Suppressor macrophage treated with lipopolysaccharide for 4 hours (primary cell): ENCODE measurements around the gene ITGA11.

Experiments
- DNase-seq: peaks from one replicate; pipeline ENCODE4 v3.0.0-alpha.2; 2020

Gene ITGA11

DNA sequence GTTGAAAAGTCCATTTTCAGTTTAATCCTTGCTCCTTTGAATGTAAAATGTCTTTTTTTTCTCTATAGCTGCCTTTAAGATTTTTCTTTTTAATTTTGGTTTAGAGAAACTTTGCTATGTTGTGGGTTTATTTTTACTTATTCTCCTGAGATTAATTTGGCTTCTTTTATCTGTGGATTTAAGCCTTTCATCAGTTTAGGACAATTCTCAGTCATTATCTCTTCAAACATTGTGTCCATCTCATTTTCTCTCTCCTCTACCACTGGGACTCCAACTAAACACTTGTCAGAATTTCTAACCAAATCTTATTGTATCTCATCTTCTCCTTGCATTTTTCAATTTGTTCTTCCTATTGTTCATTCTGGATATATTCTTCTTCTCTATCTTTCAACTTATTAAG lies 12.4 kb upstream of the ITGA11 start:
- no peak for DNase-seq

DNA sequence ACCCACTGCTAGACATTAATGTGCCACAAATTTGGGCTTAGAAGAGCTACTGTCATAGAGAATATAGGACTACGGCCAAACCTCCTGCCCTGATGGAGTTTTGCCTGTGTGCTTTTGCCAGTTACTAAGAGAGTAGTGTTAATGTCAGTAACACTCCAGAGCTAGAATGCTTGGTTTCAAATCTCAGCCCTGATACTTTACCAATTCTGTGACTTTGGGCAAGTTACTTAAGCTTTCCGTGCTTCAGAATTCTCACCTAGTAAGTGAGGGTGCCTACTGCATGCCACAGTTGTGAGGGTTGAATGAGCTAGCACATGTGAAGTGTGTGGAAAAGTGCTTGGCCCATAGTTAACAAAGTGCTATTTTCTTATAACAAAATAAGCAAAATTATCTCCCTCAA lies 10.9 kb upstream of the ITGA11 start:
- no peak for DNase-seq

DNA sequence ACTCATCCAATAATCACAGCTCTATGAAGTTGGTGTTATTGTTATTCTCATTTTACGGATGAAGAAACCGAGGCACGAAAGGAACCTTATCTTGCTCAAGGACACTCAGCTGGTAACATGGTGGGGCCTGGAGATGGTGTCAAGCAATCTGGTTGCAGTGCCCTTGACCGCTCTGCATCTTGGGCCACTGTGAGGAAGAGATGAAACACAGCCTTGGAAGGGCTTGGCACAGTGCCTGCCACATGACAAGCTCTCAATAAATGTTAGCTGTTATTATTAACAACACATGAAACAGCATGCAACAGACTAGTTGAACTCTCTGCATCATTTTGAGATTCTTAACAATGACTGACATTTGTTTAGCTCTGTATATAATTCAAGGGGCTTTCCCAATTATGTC lies 10.1 kb upstream of the ITGA11 start:
- no peak for DNase-seq

DNA sequence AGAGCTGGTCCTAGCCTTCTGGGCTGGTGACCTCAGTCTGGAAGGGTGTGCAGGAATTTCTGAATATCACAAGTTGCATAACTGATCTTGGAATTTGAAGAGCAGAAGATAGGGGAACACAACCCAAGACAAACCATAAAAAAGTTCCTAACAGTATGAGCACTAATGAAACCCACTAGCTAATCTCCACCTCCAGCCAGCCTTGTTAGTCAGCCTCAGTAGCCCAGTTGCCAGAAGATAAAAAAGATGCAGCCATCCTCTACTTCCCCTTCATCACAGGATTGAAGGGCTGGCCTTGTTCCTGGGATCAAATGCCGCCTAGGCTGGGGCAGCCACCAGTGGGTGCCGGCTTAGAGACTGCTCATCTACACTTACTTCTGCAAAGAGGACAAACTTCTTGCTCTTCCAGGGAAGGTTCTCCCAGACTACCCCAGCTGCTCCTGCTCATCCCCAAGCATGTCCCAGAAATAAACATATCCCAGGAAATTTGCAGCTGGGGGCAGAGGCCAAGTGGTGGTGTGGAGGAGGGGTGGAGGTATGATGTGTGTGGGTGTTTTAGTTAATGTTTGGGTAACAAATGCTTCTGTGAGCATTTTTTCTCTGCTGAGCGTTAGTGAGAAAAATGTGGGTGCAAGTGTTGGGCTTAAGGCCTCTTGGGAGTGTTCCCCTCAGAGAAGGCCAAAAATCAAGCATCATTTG lies 9.2 kb upstream of the ITGA11 start:
- no peak for DNase-seq

DNA sequence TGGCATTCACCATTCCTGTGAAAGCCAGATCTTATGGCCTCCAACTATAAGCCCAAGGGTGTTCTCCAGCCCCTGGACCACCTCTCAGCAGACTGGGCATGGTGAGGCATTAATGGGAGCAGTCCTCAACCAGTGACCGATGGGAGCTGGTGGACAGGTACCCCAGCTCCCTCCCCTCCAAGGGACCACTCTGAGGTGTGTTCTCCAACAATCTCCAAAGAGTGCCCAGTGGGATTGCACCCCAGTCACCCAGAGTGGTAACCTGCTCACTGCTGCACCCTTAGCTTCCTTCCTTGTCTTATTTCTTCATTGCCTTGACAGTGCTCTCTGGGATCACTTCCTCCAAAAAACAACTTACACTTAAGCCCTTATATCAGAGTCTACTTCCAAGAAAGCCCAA lies 8.2 kb upstream of the ITGA11 start:
- DNase-seq = no peak

DNA sequence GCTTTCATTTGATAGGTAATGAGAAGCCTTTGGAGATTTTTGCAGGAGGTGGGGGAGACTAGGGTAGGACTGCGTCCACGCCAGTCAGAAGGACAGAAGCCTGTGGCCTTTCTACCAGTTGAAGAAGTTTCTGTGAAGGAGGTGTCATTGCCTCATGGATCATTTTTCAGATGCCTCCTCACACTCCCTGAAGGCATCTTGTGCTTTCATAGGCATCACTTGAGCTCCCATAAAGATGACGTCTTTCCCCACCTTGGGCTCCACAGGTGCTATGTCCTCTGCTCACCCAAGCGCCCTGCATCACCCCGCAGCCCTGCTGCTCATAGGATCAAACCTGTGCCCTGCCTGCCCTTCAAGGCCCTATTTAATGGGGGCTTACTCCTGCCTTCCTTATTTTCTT lies 7.5 kb upstream of the ITGA11 start:
- DNase-seq = no peak

DNA sequence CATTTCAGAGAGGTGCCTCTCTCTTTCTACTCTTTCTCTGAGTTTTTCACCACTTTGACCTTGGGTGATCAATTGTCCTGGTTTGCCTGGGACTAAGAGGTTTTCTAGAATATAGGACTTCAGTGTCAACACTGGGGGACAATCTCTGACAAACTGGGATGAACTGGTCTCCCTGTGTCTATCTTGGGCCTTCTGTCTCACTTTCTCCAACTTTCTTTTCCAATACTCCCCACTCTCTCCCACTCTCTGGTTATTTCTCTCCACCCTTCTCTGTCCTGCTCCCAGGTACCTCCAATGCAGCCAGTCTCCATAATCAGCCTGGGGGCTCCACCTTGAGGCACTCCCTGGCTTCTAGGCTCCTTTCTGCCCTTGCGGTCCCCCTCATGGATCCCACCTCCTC lies 4.7 kb upstream of the ITGA11 start:
- no peak for DNase-seq

DNA sequence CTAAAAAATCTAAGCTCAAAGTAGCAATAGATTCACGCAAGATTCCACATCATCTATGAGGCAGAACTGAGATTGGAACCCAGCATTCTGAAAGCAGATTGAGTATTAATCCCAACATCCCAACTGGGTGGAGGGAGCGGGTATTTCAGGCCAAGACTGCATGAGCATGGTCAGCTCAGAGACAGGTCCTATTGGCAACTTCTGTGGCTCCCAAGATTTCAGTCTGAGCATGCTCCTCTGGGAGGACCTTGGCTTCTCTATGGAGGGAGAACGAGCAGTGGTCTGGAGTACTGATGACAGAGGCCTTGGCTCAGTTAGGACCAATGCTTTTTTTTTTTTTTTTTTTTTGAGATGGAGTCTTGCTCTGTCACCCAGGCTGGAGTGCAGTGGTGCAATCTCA lies 4.0 kb upstream of the ITGA11 start:
- DNase-seq = no peak

DNA sequence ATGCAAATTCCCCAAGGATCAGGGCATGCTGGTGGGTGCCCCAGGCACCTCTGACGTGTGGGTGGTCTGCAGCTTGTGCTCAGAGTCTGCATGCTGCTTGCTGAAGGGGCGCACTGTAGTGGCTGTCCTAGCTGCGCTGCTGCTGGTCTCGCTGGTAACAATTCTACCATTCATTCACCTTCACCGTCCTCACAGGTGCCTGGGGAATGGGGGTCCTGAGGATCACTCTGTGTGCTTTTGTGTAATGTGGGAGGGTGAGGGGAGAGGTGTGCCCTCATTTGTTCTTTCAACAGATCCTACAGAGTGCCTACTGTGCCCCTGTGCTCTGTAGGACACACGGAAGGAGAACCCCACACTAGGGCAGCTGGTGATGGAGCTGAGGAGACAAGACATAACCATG lies 2.1 kb upstream of the ITGA11 start:
- DNase-seq = no peak

DNA sequence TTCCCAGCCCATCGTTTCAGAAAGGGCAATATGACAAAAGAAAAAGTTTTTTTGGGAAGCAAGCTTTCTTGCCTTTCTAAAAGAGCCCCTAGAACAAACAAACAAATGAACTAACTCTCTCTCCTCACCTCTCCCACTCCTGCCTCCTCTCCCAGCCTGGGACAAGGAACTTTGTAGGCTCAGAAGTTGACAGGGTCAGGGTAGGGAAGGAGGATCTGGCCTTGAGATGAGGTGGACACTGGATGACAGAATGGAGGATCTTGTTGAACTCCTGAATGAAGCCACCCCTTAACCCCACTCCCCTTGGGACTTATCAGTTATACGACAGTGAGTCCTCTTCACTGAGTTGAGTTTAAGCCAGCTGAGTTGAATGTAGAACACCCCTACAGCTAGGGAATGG lies 1.6 kb upstream of the ITGA11 start:
- no peak for DNase-seq

DNA sequence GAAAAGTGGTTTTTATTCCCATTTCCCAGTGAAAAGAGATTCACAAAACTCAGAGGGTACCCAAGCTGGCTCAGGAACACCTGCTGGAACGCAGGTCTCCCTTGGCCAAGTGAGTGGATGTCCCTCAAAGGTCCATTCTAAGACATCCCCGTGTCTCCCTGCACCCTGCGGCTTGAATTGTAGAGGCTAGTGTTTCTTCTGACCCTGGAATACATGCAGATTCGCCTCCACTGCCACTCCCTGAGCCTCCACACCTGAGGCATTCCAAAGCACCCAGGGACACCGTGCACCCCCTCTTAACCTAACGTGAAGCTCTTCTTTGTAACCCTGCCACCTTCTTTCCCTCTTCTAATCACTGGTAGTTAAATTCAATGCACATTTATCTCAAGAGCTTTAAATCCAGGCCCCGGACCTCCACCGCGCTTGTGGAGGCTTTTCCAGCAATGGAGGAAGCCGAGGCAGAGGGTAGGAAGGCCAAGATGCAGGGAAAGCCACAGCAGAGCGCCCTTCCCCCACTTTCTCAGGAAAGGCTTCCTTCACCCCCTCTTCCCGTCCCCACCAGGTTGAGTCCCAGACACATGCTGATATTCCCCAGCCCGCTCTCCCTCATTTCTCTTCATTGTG lies 590 bp upstream of the ITGA11 start:
- DNase-seq = no peak

DNA sequence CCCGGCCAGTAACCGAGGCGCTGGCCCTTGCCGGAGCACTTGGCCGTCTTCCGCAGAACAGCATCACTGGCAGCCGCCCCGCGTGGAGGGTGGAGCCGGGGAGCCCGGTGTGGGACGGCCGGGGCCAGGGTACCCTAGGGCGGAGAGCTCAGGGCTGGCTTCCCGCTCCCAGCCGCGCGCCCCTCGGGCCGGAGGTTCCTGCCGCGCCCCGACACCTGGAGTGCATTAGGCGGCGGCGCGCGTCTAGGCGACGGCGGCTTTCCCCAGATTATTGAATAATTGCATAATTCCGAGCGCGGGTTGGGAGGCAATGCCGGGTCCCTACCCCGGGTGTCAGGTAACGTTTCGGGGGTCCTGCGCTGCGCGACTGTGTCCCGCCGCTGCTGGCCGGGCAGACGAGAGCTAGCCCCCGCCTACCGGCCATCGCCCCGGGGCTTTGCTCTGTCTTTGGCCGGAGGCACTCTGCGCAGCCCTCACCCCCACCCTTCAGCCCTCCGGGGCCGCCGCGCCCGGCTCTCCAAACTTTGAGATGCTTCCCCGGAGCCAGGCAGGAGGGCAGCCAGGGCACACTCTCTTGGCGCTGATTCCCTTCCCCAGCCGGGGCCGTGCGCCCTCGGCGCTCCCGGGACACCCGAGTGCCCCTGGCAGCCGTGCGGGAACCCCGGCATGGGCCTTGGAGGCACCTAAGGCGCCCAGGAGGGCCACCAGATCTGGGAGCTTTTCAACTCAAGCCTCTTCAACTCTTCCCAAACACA lies 749 bp downstream of the ITGA11 start:
- DNase-seq = no peak

DNA sequence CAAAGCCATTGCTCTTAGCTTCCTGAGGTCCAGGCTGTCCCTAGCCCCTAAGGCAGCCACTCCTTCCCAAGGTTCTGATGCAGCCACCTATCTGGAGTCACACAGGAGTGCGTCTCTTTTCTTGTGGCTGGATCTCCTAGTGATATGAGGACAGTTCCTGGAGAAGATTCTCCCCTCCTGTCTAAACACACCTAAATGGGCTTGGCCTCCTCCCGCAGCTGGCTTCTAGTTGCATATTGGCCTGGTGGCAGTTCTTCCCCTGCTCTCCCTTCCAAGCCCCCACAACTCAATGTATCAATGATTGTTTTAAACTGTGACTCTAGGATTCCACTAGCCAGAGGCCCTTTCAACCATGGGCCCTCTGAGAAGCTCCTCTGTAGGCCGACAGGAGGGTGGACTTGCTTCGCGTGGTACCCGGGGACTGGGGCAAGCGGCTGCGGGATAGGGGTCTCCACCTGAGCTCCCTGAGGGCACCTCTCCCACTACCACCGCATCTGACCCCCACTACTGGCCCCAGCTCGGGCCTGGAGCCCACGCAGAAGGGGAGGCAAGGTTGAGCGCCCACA lies 1.4 kb downstream of the ITGA11 start:
- DNase-seq = no peak

DNA sequence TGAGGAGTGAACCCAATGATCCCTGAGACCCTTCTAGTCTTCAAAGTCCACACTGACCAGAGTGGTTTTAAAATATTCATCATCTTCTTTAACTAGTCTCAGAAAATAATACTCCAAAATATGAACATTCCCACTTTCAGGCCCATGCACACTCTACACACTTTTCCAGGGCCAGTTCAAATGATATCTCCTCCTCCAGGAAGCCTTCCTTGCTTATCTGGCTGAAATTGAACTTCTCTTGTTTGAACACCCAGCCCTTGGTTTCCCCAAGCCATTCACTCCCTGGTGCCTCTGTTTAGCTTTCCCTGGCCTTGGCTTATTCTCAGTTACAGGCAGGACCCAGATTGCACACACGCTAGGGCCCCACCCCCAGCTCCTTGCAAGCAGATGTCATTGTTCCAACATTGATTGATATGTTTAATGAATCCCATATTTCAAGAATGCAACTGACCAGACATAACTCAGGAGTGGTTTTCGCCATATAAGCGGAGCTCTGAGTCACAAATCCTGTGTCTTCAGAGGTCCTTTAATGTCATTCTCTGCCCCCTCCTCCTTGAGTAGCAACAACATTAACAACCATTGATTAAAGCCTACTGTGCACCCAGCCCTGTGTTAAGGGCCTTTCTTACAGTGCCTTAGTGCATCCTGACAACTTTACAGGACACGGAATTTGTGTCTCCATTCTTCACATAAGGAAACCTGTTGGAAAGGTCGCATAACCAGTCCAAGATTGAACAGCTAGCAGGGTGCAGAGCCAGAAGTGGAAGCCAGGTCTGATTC lies 2.1 kb downstream of the ITGA11 start:
- DNase-seq = no peak

DNA sequence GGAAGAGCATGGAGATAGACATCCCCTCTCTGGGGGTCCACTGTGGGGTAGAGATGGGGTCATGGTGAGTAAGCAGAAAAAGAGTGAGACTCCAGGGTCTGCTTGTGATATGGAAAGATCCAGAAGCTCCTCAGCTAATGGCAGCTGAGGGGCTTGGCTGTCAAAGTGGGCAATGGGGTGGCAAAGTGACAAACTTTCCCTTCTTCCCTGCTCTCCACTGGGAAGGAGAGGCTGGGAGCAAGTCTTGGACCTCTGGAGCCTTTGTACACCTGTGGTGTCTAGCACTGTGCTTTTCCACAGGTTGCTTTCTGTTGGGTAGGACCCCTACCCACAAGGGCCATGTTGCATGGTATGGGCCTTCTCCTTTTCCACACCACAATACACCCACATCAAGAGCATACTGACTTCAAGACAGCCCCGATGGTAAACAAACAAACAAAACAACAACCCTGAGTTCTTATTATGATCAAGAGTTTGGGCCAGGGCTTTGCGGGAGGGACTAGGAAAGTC lies 3.5 kb downstream of the ITGA11 start:
- DNase-seq = no peak

DNA sequence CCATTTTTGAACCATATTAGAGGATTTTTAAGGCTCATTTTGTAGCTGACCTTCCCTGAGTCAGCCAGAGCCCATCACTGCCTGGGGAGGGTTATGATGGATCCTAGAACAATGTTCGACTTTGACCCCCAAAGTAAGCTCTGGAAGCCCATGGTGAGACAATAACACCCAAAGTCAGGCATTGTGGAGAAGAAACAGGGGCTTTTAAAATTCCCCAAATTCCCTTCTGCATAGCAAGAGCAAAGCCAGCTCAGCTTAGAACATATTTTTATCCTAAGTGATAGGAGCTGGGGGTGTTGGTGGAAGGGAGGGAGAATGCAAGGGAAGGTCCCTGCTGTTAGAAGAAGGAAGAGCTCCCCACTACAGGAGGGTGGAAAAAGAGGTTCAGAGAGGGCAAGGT lies 4.0 kb downstream of the ITGA11 start:
- DNase-seq = no peak

DNA sequence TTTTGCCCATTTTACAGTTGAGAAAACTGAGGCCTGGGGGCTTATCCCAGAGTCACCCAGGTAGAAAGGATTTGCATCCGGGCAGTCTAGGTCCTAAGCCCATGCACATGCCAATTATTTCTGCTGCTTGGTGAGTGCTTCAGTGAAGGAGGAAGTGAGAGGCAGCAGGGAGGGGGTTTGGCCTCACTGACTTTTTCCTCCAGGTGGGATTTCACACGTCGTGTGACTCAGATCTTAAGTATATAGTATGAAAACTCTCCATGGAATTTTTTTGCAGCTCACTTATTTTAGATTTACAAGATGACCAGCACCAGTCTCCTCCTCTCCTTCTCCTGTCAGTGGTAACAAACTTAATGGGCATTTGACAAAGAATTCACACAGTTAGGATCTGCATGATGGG lies 4.6 kb downstream of the ITGA11 start:
- no peak for DNase-seq

DNA sequence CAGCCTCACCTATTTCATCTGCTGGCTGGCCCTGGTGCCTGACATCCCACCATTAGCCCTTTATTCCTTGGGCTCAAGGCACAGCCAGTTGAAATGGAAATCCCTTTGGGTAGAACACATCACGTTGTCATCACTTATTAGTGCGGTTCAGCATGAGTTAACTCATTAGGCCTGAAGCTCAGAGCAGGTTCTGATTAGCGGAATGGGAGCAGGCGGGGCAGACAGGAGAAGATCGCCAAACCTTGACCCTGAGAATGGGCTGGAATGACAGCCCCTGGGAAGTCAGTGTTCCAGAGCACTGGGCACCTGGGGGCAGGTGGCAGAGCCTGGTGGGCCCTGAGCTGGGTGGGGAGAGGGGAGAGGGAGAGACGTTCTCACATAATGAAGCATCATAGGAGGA lies 5.8 kb downstream of the ITGA11 start:
- DNase-seq = no peak

DNA sequence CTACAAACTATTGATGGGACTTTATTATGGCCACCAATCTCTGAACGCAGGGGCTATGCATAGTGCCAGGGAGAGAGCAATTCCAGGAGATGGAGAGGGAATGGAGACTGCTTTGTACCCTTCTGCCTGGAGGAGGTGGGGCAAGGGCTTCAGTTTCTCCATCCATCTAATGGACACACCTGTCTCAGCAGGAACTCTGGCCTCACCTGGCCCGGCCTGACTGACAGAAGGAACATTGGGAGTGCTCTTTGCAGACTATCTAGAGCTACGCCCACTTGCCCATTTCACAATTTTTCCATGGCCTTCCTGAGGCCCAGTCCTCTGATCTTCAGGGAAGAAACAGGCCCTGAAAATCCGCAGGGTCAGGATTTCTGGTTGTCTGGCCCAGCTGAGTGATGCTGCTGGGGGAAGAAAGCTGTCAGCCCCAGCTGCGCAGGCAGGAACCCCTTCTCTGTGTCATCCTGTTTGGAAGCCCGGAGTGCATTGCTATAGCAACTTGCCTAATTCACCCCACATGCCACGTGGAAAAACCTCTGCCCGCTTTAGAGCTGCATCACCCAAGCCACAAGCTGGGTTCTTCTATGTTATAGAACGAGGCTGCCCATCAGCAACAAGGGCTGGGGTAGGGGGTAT lies 6.4 kb downstream of the ITGA11 start:
- DNase-seq = no peak

DNA sequence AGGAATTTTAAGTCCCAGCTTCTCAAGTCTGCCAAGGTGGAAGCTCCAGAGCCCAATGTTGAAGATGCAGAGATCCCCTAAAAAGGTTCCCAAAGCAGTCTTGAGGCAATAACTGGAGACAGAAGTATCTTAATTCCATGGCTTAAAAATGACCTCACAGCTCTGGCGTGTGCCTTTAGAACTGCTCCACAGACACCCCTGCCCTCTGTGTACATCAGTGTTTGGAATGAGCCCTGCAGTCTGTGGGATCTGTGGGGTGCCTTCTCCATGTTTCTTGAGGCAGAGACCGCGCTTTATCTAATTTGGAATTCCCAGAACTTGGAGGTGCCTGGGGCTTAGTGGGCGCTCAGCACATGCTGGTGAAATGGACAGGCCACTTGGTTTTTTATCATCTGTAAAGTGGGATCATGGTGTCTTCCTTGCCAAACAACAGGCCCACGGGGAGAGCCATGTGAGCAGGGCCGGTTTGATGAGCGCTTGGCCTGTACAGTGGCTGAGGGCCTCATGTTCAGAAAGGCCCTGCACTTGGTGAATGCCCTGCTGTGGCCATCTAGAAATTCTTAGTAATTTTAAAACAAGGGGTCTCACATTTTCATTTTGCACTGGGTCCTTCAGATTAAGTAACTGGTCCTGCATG lies 7.1 kb downstream of the ITGA11 start:
- no peak for DNase-seq

DNA sequence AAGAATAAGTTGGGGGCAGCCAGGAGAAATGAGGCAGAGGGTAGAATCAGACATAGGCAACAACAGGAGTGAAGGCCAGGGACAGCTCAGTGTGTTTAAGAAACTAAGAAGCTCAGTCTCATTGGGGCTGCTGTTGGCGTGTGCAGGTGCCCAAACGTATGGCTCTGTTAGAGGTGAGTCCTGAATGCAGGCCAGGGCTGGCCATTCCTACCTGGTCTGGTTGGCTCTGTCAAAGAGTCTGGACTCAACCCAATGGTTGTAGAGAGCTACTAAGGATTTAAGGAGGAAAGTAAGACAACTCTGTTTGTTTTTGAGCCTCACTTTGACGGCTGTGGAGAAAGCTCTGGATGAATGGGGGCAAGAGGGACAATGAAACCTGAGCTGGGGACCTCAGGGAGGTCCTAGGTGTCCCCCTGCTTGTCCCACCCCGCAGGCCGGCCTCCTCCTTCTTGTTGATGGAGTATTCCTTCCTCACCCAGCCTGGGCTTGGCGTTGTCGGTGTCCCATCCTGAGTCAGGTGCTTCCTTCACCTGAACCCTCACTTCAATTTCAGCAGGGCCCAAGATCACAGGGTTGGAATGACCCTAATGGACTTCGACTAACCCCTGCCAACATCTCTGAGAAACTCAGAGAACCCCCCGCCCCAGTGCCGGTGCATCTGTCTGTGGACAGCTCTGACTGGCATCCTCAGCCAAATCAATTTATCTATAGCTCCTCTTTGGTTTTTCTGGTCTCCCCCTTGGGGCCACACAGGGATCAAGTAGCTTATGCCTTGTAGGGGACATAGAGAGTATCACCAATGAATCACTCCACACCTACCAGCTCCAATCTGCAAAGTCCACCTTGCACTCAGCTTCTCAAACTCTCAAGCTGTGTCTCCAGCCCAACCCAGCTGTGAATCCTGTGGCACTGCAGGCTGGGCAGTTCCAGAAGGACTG lies 8.3 kb downstream of the ITGA11 start:
- no peak for DNase-seq
